Fibroblast of lung (primary cell): ENCODE measurements around the gene AKAP9. TPM values are rescaled to one million over a fixed set of nuclear protein-coding genes. Genes with fewer than 3 reads are reported as not detected.

Experiments used
- DNase-seq, 2 donors: peaks; one replicate each; pipeline versions ENCODE4 v3.0.0 to v3.0.0-alpha.2; 2010; ENCODE audit warnings: low read depth in 2 of 2
- H2AFZ ChIP-seq: 2 replicates; pipeline ENCODE4 v1.5.1; 2012; ENCODE audit warnings: low read length, control low read depth, inconsistent platforms
- H3K27ac ChIP-seq: 2 replicates; pipeline ENCODE4 v1.5.1; 2011; ENCODE audit warnings: low read length, control low read depth; ENCODE audit not compliant: insufficient read depth
- H3K27me3 ChIP-seq: 2 replicates; pipeline ENCODE4 v1.5.1; 2011; ENCODE audit warnings: mild to moderate bottlenecking, low read length; ENCODE audit not compliant: control insufficient read depth, insufficient read depth
- H3K36me3 ChIP-seq: 2 replicates; pipeline ENCODE4 v1.5.1; 2011; ENCODE audit warnings: low read length; ENCODE audit not compliant: control insufficient read depth, insufficient read depth
- H3K4me1 ChIP-seq: 2 replicates; pipeline ENCODE4 v1.5.1; 2011; ENCODE audit warnings: low read length; ENCODE audit not compliant: control insufficient read depth, insufficient read depth; ENCODE audit errors: extremely low read depth
- H3K4me2 ChIP-seq: 2 replicates; pipeline ENCODE4 v1.5.1; 2011; ENCODE audit warnings: low read length, control low read depth; ENCODE audit not compliant: insufficient read depth; ENCODE audit errors: extremely low read depth
- H3K4me3 ChIP-seq, 4 experiments: fragments of 200-600 bp in 1 of 4; sonication (generic) in 1 of 4; replicated peaks in 1 of 4; 2 replicates each; pipeline ENCODE4 v1.5.1; 2011 to 2016; ENCODE audit warnings: low read length in 4 of 4, low read depth in 3 of 4, mild to moderate bottlenecking in 3 of 4, control low read depth in 2 of 4, inconsistent platforms in 1 of 4, mixed read lengths in 1 of 4; ENCODE audit not compliant: insufficient read depth in 1 of 4; ENCODE audit errors: control extremely low read depth in 1 of 4
- H3K79me2 ChIP-seq: 2 replicates; pipeline ENCODE4 v1.5.1; 2012; ENCODE audit warnings: mild to moderate bottlenecking, low read length, inconsistent platforms; ENCODE audit not compliant: control insufficient read depth, insufficient read depth
- H3K9ac ChIP-seq: 2 replicates; pipeline ENCODE4 v1.5.1; 2011; ENCODE audit warnings: mild to moderate bottlenecking, low read length, control low read depth; ENCODE audit not compliant: insufficient read depth
- H3K9me3 ChIP-seq: 2 replicates; pipeline ENCODE4 v1.5.1; 2012; ENCODE audit warnings: low read depth, low read length; ENCODE audit not compliant: control insufficient read depth, insufficient read depth
- H4K20me1 ChIP-seq: 2 replicates; pipeline ENCODE4 v1.5.1; 2011; ENCODE audit warnings: low read length; ENCODE audit not compliant: control insufficient read depth, insufficient read depth; ENCODE audit errors: extremely low read depth
- EZH2 ChIP-seq: IDR thresholded peaks from 2 replicates; pipeline ENCODE4 v1.5.1; 2012; ENCODE audit warnings: low read length, control low read depth, mild to moderate bottlenecking; ENCODE audit errors: missing control alignments
- polyA plus RNA-seq, 2 donors: library from polyadenylated mRNA; depleted of rRNA in 1 of 2; stranded (reverse) in 1 of 2; unstranded in 1 of 2; fragments of >200 nt; gene quantifications; 2 replicates each; pipeline ENCODE4 v1.2.1, GENCODE V29; 2011 to 2012; ENCODE audit warnings: missing spikeins in 1 of 2
- total RNA-seq: library from RNA; depleted of rRNA; stranded (reverse); fragments of >200 nt; gene quantifications from 2 replicates; pipeline ENCODE4 v1.2.1, GENCODE V29; 2014
- TF ChIP-seq, protein P1 (sequence below), 2 donors: IDR thresholded peaks in 1 of 2; conservative IDR thresholded peaks in 1 of 2; 1 replicate in 1 of 2; 2 replicates in 1 of 2; pipeline ENCODE4 v1.5.1; 2011 to 2012; ENCODE audit warnings: low read length in 2 of 2, control low read depth in 1 of 2, inconsistent platforms in 1 of 2, low read depth in 1 of 2, mild to moderate bottlenecking in 1 of 2

Gene AKAP9
- total and polyA plus RNA-seq, 2 donors (not counting 1 experiment from before 2014, with no cell fraction given), result 16.6 to 46.6 TPM

DNA sequence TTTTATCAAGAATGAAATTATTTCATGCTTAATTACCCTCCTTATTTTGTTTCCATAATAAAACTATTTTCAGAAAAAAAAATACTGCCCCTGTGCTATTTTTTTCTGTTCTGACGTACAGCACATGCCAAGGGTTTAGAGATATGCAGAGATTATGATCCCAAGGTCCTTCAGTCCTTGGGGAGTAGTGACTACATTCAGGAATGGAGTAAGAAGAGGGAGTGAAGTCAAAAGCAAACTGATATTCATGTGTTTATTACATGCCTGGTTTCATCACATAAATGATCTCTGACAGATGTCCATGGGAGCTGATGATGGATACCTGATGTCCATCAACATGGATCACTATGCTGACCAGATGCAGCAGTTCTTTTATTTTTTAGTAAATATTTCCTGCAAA lies 17.2 kb downstream of the AKAP9 start:
- Histone ChIP-seq H3K27me3 (no peaks in the 10 kb centered on the region), H3K9ac (no peak overlapping the region), H3K4me2 (no peak overlapping the region), H3K79me2 (peaks cover 9% of the 10 kb centered on the region), H3K4me1 (no peaks in the 10 kb centered on the region), H3K9me3 (no peaks in the 10 kb centered on the region), H3K27ac (no peak overlapping the region), H3K4me3 (no peak overlapping the region), H4K20me1 (no peaks in the 10 kb centered on the region), H2AFZ (no peak overlapping the region), H3K36me3 (no peaks in the 10 kb centered on the region)
- TF ChIP-seq, protein P1, sequence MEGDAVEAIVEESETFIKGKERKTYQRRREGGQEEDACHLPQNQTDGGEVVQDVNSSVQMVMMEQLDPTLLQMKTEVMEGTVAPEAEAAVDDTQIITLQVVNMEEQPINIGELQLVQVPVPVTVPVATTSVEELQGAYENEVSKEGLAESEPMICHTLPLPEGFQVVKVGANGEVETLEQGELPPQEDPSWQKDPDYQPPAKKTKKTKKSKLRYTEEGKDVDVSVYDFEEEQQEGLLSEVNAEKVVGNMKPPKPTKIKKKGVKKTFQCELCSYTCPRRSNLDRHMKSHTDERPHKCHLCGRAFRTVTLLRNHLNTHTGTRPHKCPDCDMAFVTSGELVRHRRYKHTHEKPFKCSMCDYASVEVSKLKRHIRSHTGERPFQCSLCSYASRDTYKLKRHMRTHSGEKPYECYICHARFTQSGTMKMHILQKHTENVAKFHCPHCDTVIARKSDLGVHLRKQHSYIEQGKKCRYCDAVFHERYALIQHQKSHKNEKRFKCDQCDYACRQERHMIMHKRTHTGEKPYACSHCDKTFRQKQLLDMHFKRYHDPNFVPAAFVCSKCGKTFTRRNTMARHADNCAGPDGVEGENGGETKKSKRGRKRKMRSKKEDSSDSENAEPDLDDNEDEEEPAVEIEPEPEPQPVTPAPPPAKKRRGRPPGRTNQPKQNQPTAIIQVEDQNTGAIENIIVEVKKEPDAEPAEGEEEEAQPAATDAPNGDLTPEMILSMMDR (conservative IDR thresholded peaks at IDR 0.05 in 1 of 2, IDR thresholded peaks at IDR 0.05 in 1 of 2; ENCODE audit: low read depth in 1 of 2, low read length in 2 of 2), result no peak
- no peak for TF ChIP-seq EZH2
- DNase-seq, result no peak

DNA sequence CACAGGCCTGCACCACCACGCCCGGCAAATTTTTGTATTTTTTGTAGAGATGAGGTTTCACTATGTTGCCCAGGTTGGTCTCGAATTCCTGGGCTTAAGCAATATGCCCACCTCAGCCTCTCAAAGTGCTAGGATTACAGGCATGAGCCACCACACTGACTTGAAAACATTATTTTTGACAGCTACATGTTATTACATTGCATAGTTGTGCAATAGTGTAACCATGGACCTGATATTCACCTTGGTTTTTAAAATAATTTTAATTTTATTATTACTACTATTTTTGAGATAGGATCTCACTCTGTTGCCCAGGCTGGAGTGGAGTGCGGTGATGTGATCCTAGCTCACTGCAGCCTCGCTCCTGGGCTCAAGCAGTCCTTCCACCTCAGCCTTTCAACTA lies 18.4 kb downstream of the AKAP9 start:
- peaks cover 9% of the 10 kb centered on the region for H3K79me2 ChIP-seq
- H3K4me3 ChIP-seq, result no peak overlapping the region
- no peaks in the 10 kb centered on the region for H3K36me3 ChIP-seq
- H4K20me1 ChIP-seq, result no peaks in the 10 kb centered on the region
- no peaks in the 10 kb centered on the region for H3K4me1 ChIP-seq
- no peak overlapping the region for H2AFZ ChIP-seq
- no peak for DNase-seq
- H3K9ac ChIP-seq, result no peak overlapping the region
- no peak overlapping the region for H3K4me2 ChIP-seq
- no peak overlapping the region for H3K27ac ChIP-seq
- TF ChIP-seq EZH2, result no peak
- TF ChIP-seq, protein P1 (conservative IDR thresholded peaks at IDR 0.05 in 1 of 2, IDR thresholded peaks at IDR 0.05 in 1 of 2; ENCODE audit: low read depth in 1 of 2, low read length in 2 of 2), result no peak
- no peaks in the 10 kb centered on the region for H3K27me3 ChIP-seq
- no peaks in the 10 kb centered on the region for H3K9me3 ChIP-seq

DNA sequence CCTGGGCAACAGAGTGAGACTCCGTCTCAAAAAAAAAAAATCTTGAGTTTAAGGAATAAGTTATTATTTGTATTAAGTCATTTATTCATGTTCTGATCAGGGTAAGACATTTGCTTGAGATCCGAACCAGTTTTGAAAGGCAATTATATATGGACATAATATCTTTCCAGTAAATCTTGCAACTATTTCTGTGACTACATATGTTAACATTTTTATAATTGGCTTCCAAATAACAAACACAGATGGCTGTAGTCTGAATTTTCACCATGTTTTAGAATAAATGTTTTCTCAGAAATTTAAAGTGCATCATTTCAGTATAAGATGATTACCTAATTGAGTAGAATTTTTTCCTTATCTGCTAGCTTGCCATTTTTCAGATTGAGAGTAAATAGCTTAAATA lies 21.2 kb downstream of the AKAP9 start:
- no peaks in the 10 kb centered on the region for H3K4me1 ChIP-seq
- TF ChIP-seq, protein P1 (conservative IDR thresholded peaks at IDR 0.05 in 1 of 2, IDR thresholded peaks at IDR 0.05 in 1 of 2; ENCODE audit: low read depth in 1 of 2, low read length in 2 of 2), result no peak
- no peak for TF ChIP-seq EZH2
- no peak overlapping the region for H3K9ac ChIP-seq
- no peak for DNase-seq
- H3K9me3 ChIP-seq, result no peaks in the 10 kb centered on the region
- H3K27me3 ChIP-seq, result no peaks in the 10 kb centered on the region
- H3K4me2 ChIP-seq, result no peak overlapping the region
- H3K36me3 ChIP-seq, result no peaks in the 10 kb centered on the region
- no peak overlapping the region for H3K27ac ChIP-seq
- H2AFZ ChIP-seq, result no peak overlapping the region
- H4K20me1 ChIP-seq, result no peaks in the 10 kb centered on the region
- no peak overlapping the region for H3K4me3 ChIP-seq
- peaks cover 5% of the 10 kb centered on the region for H3K79me2 ChIP-seq
